Fibroblast of lung (primary cell): ENCODE data around the gene MEG3.
"Not testable (repeated sequence)": the region's sequence is repeated elsewhere in the genome, so short reads cannot be mapped to it uniquely, and the experiment has no call there.

Source experiments
- CTCF ChIP-seq, 2 donors: IDR thresholded peaks in 1 of 2; conservative IDR thresholded peaks in 1 of 2; 1 replicate in 1 of 2; 2 replicates in 1 of 2; pipeline ENCODE4 v1.5.1; 2011 to 2012; ENCODE audit warnings: low read length in 2 of 2, control low read depth in 1 of 2, inconsistent platforms in 1 of 2, low read depth in 1 of 2, mild to moderate bottlenecking in 1 of 2
- EZH2 ChIP-seq: IDR thresholded peaks from 2 replicates; pipeline ENCODE4 v1.5.1; 2012; ENCODE audit warnings: low read length, control low read depth, mild to moderate bottlenecking; ENCODE audit errors: missing control alignments

- TF ChIP-seq CTCF (conservative IDR thresholded peaks at IDR 0.05 in 1 of 2, IDR thresholded peaks at IDR 0.05 in 1 of 2; ENCODE audit: low read depth in 1 of 2, low read length in 2 of 2); EZH2: not testable (repeated sequence)
Observed at GRCh38 chr14:100818923-100819322, 7.0 kb upstream of the MEG3 start.
